AG04450 (cell line): ENCODE measurements around the gene TPSAB1. TPM values are rescaled to one million over a fixed set of nuclear protein-coding genes. Genes with fewer than 3 reads are reported as not detected.

Experiments
- CTCF ChIA-PET: fragments of 300-600, 350-600 bp; formaldehyde crosslinking; extraction: SDS; loops from one replicate; lab custom pipeline; 2022; ENCODE audit warnings: antibody characterized with exemption, inconsistent platforms; lab: Charles Lee
- POLR2A ChIA-PET: fragments of 350-600 bp; formaldehyde crosslinking; extraction: SDS; loops from one replicate; lab custom pipeline; 2021; ENCODE audit warnings: antibody characterized with exemption, inconsistent platforms; lab: Yijun Ruan, JAX
- DNase-seq: peaks from one replicate; pipeline ENCODE4 v3.0.0-alpha.2; 2011; ENCODE audit warnings: low read depth, low spot score
- H3K27ac ChIP-seq: one replicate; pipeline ENCODE4 v1.5.1; 2012; ENCODE audit warnings: low read depth, low read length, control low read depth
- H3K27me3 ChIP-seq: one replicate; pipeline ENCODE4 v1.6.0; 2012; ENCODE audit warnings: low read length; ENCODE audit not compliant: control insufficient read depth, insufficient read depth
- H3K4me3 ChIP-seq: 2 replicates; pipeline ENCODE4 v1.5.1; 2011; ENCODE audit warnings: mild to moderate bottlenecking, low read depth, low read length, control low read depth
- H3K9me3 ChIP-seq: 2 replicates; pipeline ENCODE4 v1.5.1; 2012; ENCODE audit warnings: low read length; ENCODE audit not compliant: control insufficient read depth, insufficient read depth
- CTCF ChIP-seq: IDR thresholded peaks from 2 replicates; pipeline ENCODE4 v1.5.1; 2011; ENCODE audit warnings: low read depth, low read length, control low read depth, inconsistent platforms
- polyA plus RNA-seq: library from polyadenylated mRNA; depleted of rRNA; stranded (reverse); fragments of >200 nt; gene quantifications from 2 replicates; pipeline ENCODE4 v1.2.3, GENCODE V29; 2011

TPSAB1 gene
- polyA plus RNA-seq, 1 experiment, result not detected

GRCh38 chr16:1260101-1260680, 19.7 kb downstream of the TPSAB1 start:
- peaks cover 10% of the 10 kb centered on the region; the same call in 1 of the 2 replicates for H3K9me3 ChIP-seq
- no peak for DNase-seq
- no peak overlapping the region for H3K4me3 ChIP-seq
- ChIA-PET CTCF (no interaction called here), POLR2A (no interaction called here)
- H3K27me3 ChIP-seq, result peaks cover 40% of the 10 kb centered on the region
- TF ChIP-seq CTCF, result no peak
- no peak overlapping the region for H3K27ac ChIP-seq

GRCh38 chr16:1261131-1261892, 20.8 kb downstream of the TPSAB1 start:
- Histone ChIP-seq H3K27ac (no peak overlapping the region), H3K4me3 (no peak overlapping the region), H3K9me3 (peaks cover 19% of the 10 kb centered on the region; the same call in 1 of the 2 replicates), H3K27me3 (peaks cover 40% of the 10 kb centered on the region)
- ChIA-PET POLR2A (no interaction called here), CTCF (no interaction called here)
- no peak for DNase-seq
- no peak for TF ChIP-seq CTCF

- DNase-seq, result no peak
- POLR2A ChIA-PET, result no interaction called here
- no peak overlapping the region for H3K4me3 ChIP-seq
- no peak for TF ChIP-seq CTCF
- no peak overlapping the region for H3K27ac ChIP-seq
- CTCF ChIA-PET, result interaction anchor here (0.7 kb wide), 1 partner anchor 159 kb away, joined by 7 read pairs; no protein-coding TSS in a partner anchor
- peaks cover 19% of the 10 kb centered on the region; the same call in 1 of the 2 replicates for H3K9me3 ChIP-seq
- peaks cover 40% of the 10 kb centered on the region for H3K27me3 ChIP-seq
Observed at GRCh38 chr16:1262210-1262845, 21.8 kb downstream of the TPSAB1 start.

DNA sequence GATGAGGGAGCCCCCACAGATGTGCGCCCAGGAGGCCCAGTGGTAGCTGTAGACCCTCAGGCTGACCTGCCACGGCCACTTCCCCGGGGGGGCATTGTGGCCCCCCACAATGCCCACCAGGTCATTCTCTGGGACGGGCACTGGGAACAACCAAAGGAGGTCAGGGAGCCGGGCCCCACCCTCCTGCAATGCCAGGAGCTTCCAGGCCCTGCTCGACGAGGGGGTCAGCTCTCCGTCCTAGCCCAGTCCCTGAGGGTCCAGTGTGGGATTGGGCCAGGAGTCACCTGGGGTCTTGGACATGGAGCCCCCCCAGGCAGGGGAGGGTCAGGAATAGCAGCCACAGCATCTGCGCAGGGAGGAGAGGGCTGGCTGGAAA, 22.3 kb downstream of the TPSAB1 start:
- Histone ChIP-seq H3K4me3 (no peak overlapping the region), H3K27ac (no peak overlapping the region), H3K9me3 (peaks cover 19% of the 10 kb centered on the region; the same call in 1 of the 2 replicates), H3K27me3 (peaks cover 40% of the 10 kb centered on the region)
- CTCF ChIA-PET, result interaction anchor here (0.7 kb wide), 1 partner anchor 160 kb away, joined by 7 read pairs; no protein-coding TSS in a partner anchor
- DNase-seq, result no peak
- POLR2A ChIA-PET, result no interaction called here
- TF ChIP-seq CTCF, result no peak
